ENCODE data around the gene SPDYA.

Gene SPDYA

GRCh38 chr2:28828382-28828781 is 17.7 kb downstream of the SPDYA start:
- DNase-seq = no peak

GRCh38 chr2:28833740-28834470 is 23.3 kb downstream of the SPDYA start:
- no peak for DNase-seq

GRCh38 chr2:28835781-28836180 is 25.1 kb downstream of the SPDYA start:
- no peak for DNase-seq

GRCh38 chr2:28838971-28839370 is 28.3 kb downstream of the SPDYA start:
- DNase-seq = no peak

- DNase-seq = no peak
These were observed 31.4 kb downstream of the SPDYA start for GRCh38 chr2:28842042-28842441.

GRCh38 chr2:28855193-28855592 is 44.6 kb downstream of the SPDYA start:
- no peak for DNase-seq

GRCh38 chr2:28855977-28856376 is 45.3 kb downstream of the SPDYA start:
- no peak for DNase-seq

- no peak for DNase-seq
These were observed 58.0 kb downstream of the SPDYA start for GRCh38 chr2:28868611-28869010.

- no peak for DNase-seq
These were observed 59.0 kb downstream of the SPDYA start for GRCh38 chr2:28869494-28870145.

- peak; percentile 96 for DNase-seq
These were observed 59.7 kb downstream of the SPDYA start, which contains the start of gene TRMT61B for GRCh38 chr2:28870146-28870891. TRMT61B (minus strand) TSS chr2:28870309; CDS start chr2:28870277, 32 bp downstream.

GRCh38 chr2:28871620-28872019 is 61.0 kb downstream of the SPDYA start:
- no peak for DNase-seq

GRCh38 chr2:28880193-28880592 is 69.6 kb downstream of the SPDYA start:
- DNase-seq = no peak

- DNase-seq = no peak
These were observed 82.9 kb downstream of the SPDYA start for GRCh38 chr2:28893488-28893887.

GRCh38 chr2:28894470-28895188 is 84.0 kb downstream of the SPDYA start, which contains the start of gene WDR43:
WDR43 (plus strand) TSS chr2:28894667; CDS start chr2:28894699, 32 bp downstream.
- DNase-seq = peak; percentile 98

GRCh38 chr2:28895189-28895893 is 84.7 kb downstream of the SPDYA start:
- peak; percentile 51 for DNase-seq

- DNase-seq = no peak
These were observed 86.3 kb downstream of the SPDYA start for GRCh38 chr2:28896906-28897305.

GRCh38 chr2:28898048-28898447 is 87.4 kb downstream of the SPDYA start:
- no peak for DNase-seq

All from left hindlimb (tissue), 1 donor.